Stimulated activated naive CD8-positive, alpha-beta T cell treated with anti-CD3 and anti-CD28 coated beads, Interleukin-15, amount 100 ng/mL, for 72 hours (primary cell): ENCODE data around the gene VAC14.
"Not testable (repeated sequence)": the region's sequence is repeated elsewhere in the genome, so short reads cannot be mapped to it uniquely, and the experiment has no call there.

ENCODE experiments used
- ATAC-seq: fragments of 150-1000 bp; cut with Tn5 transposase; 2 replicates; pipeline ENCODE4 v1.10.0; 2021; ENCODE audit warnings: mild to moderate bottlenecking, moderate library complexity
- DNase-seq, 2 donors: peaks; one replicate each; pipeline ENCODE4 v3.0.0; 2021 to 2022
- H3K27ac Mint-ChIP-seq, 2 donors: one replicate each; pipeline ENCODE4 v1.8.0; 2022; ENCODE audit warnings: mild to moderate bottlenecking in 2 of 2, mixed read lengths in 2 of 2, moderate library complexity in 2 of 2
- H3K27me3 Mint-ChIP-seq: one replicate; pipeline ENCODE4 v1.8.0; 2022; ENCODE audit warnings: mixed read lengths
- H3K4me1 Mint-ChIP-seq: one replicate; pipeline ENCODE4 v1.8.0; 2022; ENCODE audit warnings: mild to moderate bottlenecking, mixed read lengths
- H3K4me3 Mint-ChIP-seq, 2 donors: one replicate each; pipeline ENCODE4 v1.8.0; 2022; ENCODE audit warnings: mild to moderate bottlenecking in 2 of 2, mixed read lengths in 2 of 2, moderate library complexity in 1 of 2
- H3K9me3 Mint-ChIP-seq, 2 donors: one replicate each; pipeline ENCODE4 v1.8.0; 2022; ENCODE audit warnings: mixed read lengths in 2 of 2

Gene VAC14

DNA sequence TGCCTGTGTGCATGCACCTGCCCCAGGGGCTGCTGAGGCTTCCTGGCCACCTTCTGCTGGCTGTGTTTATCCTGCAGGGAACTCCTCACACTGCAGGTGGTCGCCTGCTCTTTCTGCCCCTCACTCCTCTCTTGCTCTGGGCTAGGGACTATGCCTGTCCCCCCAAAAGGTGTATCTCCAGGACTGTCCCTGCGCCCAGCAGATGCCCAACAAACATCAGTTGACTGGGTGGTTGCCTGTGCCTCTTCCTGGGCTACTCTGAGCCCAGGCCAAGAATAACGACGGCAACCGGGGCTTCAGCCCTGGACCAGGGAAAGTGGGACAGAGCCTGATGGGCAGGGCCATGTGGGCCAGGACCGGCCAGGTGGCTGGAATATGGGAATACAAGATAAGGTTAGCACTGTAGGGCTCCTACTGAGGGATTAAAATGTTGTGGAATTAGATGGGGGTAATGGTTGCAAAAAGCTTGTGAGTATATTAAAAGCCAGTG is 55.4 kb downstream of the VAC14 start:
- no peak for DNase-seq
- H3K4me1 Mint-ChIP-seq: peaks cover 54% of the 10 kb centered on the region
- H3K4me3 Mint-ChIP-seq: no peak overlapping the region
- no peaks in the 10 kb centered on the region for H3K27me3 Mint-ChIP-seq
- no peak overlapping the region for H3K27ac Mint-ChIP-seq
- ATAC-seq: no peak
- H3K9me3 Mint-ChIP-seq: peaks cover 0 to 9% of the 10 kb centered on the region in 2 donors

DNA sequence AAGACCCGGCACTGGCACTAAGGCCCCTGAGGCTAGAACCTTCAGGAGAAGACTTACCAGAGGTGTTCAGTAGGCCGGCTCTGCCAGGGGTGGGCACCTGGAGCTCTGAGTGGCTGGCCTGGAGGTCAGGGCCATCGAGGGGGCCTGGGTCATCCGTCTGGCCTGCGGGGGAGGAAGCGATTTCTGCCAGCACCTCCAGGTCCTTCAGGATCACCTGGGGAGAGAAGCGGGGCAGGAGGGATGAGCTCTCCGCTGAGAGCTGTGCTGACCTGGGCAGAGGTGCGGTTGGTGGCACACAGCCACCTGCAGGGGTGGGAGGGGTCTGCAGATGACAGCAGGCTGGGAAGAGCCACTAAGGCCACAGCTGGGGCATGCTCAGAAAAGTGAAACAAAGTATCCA is 56.6 kb downstream of the VAC14 start:
- Mint-ChIP-seq H3K4me3 (no peak overlapping the region), H3K4me1 (peaks cover 59% of the 10 kb centered on the region), H3K27ac (peak overlapping the region in 1 of 2 donors; percentile 60), H3K9me3 (peaks cover 0 to 9% of the 10 kb centered on the region in 2 donors), H3K27me3 (no peaks in the 10 kb centered on the region)
- ATAC-seq (no peak), DNase-seq (no peak)

DNA sequence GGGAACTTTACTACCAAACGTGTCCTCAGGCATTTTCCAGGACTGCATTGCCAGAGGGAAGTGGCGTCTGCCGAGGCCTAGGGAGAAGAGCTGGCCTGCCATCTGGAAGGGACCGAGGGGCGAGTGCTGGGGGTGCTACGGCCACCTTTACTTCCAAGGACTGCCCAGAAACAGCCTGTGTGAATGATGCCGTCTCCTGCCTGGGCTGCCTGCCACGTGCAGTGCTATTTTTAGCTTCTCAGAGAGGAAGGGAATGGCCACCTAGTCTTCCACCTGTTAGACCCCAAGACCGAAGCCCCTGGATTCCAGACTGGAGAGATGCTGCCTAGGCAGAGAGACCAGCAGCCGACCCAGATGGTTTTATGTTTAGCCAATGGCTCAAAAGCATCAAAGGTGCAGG is 57.2 kb downstream of the VAC14 start:
- peaks cover 65% of the 10 kb centered on the region for H3K4me1 Mint-ChIP-seq
- H3K9me3 Mint-ChIP-seq: peaks cover 0 to 9% of the 10 kb centered on the region in 2 donors
- no peaks in the 10 kb centered on the region for H3K27me3 Mint-ChIP-seq
- H3K4me3 Mint-ChIP-seq: no peak overlapping the region
- peak overlapping the region in 1 of 2 donors; percentile 64 for H3K27ac Mint-ChIP-seq
- DNase-seq: no peak
- ATAC-seq: no peak

DNA sequence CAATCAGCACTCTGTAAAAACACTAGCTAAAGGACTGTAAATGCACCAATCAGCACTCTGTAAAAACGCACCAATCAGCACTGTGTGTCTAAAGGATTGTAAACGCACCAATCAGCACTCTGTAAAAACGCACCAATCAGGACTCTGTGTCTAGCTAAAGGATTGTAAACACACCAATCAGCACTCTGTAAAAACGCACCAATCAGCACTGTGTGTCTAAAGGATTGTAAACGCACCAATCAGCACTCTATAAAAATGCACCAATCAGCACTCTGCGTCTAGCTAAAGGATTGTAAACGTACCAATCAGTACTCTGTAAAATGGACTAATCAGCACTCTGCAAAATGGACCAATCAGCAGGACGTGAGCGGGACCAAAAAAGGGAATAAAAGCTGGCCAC is 58.0 kb downstream of the VAC14 start:
- H3K4me1 Mint-ChIP-seq: peaks cover 68% of the 10 kb centered on the region
- not testable (repeated sequence) for ATAC-seq, H3K9me3 Mint-ChIP-seq

DNA sequence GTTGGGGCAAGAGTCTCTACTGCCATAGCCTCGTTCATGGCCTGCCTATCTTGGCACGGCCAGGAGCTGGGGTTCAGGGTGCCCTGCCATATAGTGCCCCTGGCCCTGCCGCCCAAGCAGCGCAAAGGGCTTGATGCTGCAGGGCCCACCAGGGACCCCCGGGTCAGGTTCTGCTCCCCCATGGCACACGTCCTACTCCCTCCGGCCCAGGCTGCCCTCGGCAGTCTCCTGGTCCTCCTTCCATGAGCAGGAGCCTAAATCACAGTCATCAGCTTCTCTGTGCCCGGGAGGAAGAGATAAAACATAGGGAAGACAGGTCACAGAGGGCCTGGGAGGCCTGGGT is 59.2 kb downstream of the VAC14 start:
- no peak for ATAC-seq
- Mint-ChIP-seq H3K9me3 (peaks cover 0 to 9% of the 10 kb centered on the region in 2 donors), H3K27ac (peak overlapping the region; percentile 67 to 76), H3K4me3 (peak overlapping the region in 1 of 2 donors; percentile 13), H3K4me1 (peaks cover 68% of the 10 kb centered on the region), H3K27me3 (no peaks in the 10 kb centered on the region)
- no peak for DNase-seq

More for the DNA sequence above, 58.0 kb downstream of the VAC14 start:
- DNase-seq, H3K4me3 Mint-ChIP-seq, H3K27me3 Mint-ChIP-seq, H3K27ac Mint-ChIP-seq: not testable (repeated sequence)

DNA sequence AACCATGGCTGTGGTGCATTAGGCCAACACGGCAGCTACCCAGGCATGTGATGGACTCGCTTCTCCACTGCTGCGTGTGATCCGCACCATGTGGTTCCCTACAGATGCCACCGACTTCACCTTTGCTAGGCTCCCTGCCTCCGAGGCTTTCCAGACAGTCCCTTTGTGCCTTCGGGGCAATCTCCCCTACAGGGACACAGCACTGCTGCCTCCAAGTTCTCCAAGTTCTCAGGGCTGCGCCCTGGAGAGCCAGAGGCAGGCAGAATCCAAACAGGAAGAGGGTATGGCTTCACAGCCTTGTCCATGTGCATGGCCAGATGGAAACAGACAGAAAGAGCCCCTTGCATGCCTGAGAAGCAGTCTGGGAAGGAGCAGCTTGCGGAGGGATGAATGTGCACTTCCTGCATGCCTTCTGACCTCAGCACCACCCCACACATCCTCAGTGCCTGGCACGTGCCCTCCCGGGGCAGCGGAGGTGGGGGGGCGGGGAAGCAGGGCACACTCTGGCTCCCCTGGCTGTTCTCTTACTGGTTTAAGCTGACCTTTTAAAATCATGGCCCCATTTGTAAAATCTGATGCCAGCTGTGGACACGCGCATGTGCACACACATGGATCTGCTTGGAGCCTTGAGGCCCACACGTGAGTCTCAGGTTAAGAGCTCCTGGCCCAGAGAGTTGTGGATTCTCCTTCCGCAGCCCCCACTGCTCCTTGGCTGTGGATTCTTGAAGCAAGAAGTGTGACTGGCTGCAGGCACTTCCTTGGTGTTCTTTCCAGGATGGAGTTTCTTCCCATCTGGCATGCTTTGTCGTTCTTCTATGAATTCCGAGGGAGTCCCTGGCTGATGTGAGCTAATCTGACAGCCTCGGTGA is 59.8 kb downstream of the VAC14 start:
- H3K4me3 Mint-ChIP-seq: peak overlapping the region in 1 of 2 donors; percentile 27
- ATAC-seq: no peak
- H3K27ac Mint-ChIP-seq: peak overlapping the region; percentile 86 to 89

DNA sequence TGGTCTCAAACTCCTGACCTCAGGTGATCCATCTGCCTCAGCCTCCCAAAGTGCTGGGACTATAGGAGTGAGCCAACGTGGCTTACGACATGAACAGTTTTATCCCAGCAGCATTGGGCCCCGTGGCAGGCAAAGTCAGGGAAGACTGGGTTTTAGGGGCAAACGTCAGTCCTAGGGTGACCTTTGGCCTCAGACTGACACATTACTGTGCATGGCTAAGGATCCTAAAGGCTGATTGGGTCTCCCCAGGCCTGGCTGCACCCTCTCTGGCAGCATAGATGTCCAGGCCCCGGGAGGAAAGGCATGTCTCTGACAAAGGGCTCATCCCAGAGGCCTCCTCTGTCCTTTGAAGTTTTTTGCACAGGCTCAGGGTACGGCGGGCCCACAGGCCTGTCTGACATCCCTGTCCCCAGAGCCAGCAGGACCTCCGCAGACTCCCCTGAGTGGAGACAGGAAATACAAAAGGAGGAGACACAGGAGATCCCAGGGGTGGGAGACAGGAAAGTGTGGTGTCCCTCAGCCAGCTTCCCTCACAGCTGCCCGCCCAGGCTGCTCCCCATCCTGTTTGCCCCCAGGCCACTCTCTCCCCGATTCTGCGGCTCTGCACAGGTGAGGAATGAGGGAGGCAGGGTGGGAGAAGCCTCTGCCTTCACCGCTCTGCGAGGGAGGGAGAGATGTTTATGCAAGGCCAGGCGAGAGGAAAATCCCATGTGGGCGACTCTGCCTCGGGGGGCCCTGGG is 60.6 kb downstream of the VAC14 start:
- peak overlapping the region; percentile 86 to 90 for H3K27ac Mint-ChIP-seq
- ATAC-seq (no peak), DNase-seq (no peak)
- H3K27me3 Mint-ChIP-seq: no peaks in the 10 kb centered on the region
- peaks cover 0 to 9% of the 10 kb centered on the region in 2 donors for H3K9me3 Mint-ChIP-seq
- H3K4me3 Mint-ChIP-seq: peak overlapping the region in 1 of 2 donors; percentile 21
- H3K4me1 Mint-ChIP-seq: peaks cover 68% of the 10 kb centered on the region

More for the DNA sequence above, 59.8 kb downstream of the VAC14 start:
- Mint-ChIP-seq H3K4me1 (peaks cover 68% of the 10 kb centered on the region), H3K27me3 (no peaks in the 10 kb centered on the region), H3K9me3 (peaks cover 0 to 9% of the 10 kb centered on the region in 2 donors)
- DNase-seq: peak in 1 of 2 donors; percentile 23

DNA sequence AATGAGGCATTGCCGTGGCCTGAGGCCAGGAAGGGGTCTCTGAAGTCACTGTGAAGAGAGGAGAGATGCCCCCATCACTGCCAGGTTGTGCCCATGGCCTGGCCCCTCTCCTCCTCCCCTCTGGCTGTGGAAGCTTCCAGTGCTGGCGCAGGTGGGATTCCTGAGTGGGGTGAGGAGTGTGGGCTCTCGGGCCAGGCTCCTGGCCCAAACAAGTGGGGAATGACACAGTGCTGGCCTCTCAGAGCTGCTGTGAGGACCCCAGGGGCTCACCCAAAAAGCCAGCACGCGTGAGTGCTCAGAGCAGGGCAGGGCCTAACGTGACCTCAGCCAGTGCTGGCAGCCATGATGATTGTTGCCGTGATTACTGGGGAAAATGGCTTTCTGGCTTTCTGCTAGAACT is 61.6 kb downstream of the VAC14 start:
- ATAC-seq (no peak), DNase-seq (peak in 1 of 2 donors; percentile 22)
- Mint-ChIP-seq H3K27ac (peak overlapping the region; percentile 90 to 99), H3K4me3 (peak overlapping the region; percentile 51 to 73), H3K9me3 (peaks cover 0 to 9% of the 10 kb centered on the region in 2 donors), H3K27me3 (no peaks in the 10 kb centered on the region), H3K4me1 (peaks cover 76% of the 10 kb centered on the region)

DNA sequence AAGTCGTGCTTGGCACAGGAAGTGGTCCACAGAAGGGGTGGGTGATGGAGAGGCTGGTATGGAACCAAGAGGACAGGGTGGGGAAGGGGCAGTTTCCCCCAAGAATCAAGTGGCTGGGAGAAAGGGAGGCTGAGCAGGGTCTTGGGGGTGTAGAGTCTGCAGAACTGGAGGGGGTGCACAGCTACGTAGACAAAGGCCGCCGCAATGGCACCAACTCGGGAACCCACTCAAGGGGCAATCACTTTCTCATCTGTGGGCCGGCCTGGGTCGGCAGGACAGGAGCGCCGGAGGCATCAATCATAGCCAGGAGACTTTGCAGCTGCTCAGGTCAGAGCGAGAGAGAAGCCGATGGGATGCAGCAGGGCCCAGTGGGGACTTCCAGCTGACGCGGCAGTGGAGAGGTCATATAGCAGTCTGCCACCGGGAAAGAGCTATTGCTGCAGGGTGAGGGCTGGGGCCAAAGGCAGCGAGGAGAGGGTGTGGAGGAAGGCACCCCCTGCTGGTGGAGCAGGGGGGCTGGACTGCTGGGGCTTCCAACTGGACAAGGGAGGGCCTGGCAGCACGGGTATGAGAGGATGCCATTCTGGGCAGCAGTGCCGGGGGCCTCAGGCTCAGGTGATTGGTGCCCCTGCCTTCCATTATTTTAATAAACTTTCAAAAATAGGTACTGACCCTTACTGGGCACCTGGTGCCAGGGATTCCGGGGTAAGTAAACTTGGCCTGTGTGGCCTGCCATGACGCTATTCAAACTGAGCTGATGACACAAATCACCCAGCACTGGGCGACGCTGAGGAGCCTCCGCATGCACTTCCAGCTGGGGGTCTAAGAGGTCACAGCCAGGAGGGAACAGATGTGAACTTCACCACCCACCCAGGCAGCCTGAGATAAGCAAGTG is 62.6 kb downstream of the VAC14 start:
- no peaks in the 10 kb centered on the region for H3K27me3 Mint-ChIP-seq
- H3K27ac Mint-ChIP-seq: peak overlapping the region; percentile 90 to 99
- DNase-seq (peak; percentile 54 to 77), ATAC-seq (peak; percentile 51)
- H3K4me1 Mint-ChIP-seq: peaks cover 83% of the 10 kb centered on the region
- peaks cover 0 to 8% of the 10 kb centered on the region in 2 donors for H3K9me3 Mint-ChIP-seq
- peak overlapping the region; percentile 73 to 76 for H3K4me3 Mint-ChIP-seq

DNA sequence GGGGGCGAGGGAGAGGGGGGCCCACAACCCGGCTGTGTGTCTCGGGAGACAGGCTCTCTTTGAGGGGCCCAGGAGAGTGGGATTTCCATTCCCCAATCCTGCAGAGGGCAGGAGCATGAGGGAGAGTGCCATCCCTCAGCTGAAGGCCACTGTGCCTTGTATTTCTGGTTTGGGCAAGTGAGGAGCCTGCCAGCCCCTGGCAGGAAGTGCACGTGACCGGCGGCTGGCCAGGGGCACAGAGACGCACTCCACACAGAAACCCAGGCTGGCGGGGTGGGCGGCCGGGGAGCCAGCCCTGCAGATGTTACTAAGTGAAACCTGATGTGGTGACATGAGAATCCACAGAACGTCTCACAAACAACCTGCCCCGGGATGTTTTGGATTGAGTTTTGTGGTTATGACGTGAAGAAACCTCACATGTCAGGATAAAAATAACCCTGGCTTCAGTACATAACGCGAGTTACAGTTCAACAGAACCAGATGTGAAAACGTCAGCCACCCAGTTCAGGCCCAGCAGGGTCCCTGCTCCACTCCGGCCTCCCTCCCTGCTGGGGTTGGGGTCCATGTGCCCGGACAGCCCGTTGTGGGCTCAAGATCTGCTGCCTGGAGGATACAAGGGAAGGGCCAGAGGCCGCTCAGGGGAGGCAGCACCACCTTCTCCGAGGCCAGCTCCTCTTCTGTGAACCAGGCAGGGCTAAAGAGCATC is 63.4 kb downstream of the VAC14 start:
- peaks cover 86% of the 10 kb centered on the region for H3K4me1 Mint-ChIP-seq
- DNase-seq (peak; percentile 91 to 95), ATAC-seq (peak; percentile 90)
- peak overlapping the region; percentile 90 to 99 for H3K27ac Mint-ChIP-seq
- H3K4me3 Mint-ChIP-seq: peak overlapping the region; percentile 73 to 76
- H3K9me3 Mint-ChIP-seq: no peaks in the 10 kb centered on the region
- H3K27me3 Mint-ChIP-seq: no peaks in the 10 kb centered on the region

DNA sequence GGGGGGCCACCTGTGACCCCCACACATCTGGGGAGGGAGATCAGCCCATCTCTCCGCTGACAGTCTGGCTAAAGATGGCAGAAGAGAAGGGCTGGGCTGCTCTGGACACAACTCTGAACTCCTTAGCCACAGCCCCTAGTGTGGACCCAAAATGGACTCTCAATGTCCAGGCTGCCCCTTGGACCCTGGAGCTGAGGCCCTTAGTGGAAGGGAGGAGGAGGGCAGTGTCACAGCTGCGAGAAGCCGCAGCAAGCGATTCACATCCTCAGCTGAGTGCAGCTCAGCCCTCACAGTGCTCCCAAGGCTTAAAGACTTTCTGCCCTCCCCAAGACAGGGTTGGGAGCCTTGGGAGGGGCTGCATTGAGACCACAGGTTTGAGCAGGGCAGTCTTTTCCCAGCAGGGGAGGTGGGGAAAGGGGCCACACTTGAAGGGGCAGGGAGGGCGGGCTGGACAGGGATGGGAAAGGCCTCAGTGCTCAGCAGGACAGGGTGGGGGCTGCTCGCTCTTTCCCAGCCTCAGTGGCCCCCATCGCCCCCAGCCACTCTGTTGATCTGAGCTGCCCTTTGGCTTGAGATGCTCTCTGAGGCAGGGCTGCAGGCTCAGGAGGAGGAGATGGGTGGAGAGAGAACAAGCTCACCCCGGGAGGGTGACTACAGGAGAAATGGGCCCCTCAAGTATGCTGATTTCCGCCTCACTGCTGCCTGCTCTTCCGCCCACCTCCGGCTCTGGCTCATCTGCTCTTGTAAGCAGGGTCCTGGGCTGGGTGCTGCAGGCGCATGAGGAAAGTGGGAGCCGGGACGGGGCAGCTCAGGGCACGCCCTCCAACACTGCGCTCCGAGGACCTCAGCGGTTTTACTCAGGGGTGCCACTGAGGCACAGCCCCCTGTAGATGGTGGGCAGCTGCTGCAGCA is 64.2 kb downstream of the VAC14 start:
- Mint-ChIP-seq H3K27me3 (no peaks in the 10 kb centered on the region), H3K27ac (peak overlapping the region; percentile 90 to 99), H3K4me1 (peaks cover 83% of the 10 kb centered on the region), H3K4me3 (peak overlapping the region; percentile 73 to 76), H3K9me3 (no peaks in the 10 kb centered on the region)
- ATAC-seq (peak; percentile 44), DNase-seq (peak in 1 of 2 donors; percentile 53)

DNA sequence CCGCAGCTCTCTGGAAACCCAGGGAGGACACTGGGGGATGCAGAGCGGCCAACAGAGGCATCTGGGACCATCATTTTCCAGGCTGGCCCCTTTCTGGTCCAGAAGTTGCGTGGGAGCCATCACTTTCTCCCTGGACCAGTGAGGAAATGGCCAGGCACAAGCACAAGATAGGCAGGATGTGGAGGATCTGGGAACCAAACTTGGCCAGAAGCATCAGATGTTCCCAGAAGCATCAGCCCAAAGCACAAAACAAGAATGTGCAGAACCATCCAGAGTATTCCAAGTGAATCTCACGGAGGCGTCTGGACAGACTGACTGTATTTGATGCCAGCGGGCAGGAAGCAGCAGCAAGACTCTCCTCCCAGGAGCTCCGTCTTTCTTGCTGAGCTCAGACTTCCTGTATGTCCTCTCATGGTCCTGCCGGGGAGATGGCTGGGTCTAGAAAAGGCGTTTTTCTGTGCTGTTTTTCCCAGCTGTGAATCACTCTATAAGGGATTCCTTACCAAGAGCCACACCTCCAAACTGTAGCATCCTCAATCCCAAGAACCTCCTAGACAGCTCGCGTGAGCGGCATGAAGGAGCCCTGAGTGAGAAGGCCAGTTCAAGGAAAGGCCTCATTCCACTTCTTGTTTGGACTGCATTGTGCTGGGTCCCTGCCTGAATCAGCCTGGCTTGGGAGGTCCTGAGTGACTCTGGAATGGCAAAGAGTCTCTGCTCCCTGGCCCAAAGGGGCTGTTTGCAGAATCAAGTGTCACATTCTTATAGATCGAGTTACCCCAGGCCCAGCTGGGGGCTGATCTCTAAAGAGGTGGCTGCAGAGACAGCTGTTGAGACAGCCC is 65.6 kb downstream of the VAC14 start:
- Mint-ChIP-seq H3K27me3 (no peaks in the 10 kb centered on the region), H3K4me3 (no peak overlapping the region), H3K9me3 (no peaks in the 10 kb centered on the region), H3K27ac (peak overlapping the region in 1 of 2 donors; percentile 90), H3K4me1 (peaks cover 69% of the 10 kb centered on the region)
- DNase-seq (no peak), ATAC-seq (no peak)

DNA sequence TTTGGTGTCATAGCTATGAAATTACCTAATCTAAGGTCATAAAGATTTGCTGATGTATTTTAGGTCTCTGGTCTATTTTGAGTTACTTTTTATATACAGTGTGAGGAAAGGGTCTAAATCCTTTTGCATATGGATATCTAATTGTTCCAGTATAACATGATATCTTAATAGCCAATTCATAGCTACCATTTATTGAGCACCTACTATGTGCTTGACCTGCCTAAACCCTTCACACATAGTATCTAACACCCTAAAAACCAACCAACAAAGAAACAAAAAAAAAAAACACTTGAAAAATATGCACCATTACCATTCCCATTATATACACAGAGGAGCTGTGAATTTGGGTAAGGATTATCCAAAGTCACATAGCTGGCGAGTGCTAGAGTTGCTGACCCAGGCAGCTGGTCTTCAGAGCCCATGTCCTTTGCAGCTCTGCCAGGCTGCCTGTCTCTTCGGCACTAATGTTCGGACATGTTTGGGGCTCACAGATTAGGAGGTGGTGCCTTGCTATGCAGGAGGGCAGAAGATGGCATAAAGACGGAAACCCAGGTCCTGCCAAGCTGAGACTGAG is 66.3 kb downstream of the VAC14 start:
- Mint-ChIP-seq H3K27ac (peak overlapping the region in 1 of 2 donors; percentile 14), H3K9me3 (no peaks in the 10 kb centered on the region), H3K4me1 (peaks cover 62% of the 10 kb centered on the region), H3K27me3 (no peaks in the 10 kb centered on the region), H3K4me3 (no peak overlapping the region)
- ATAC-seq (no peak), DNase-seq (no peak)
